ENCODE data around the gene TMEM272. TPM values are rescaled to one million over a fixed set of nuclear protein-coding genes. Genes with fewer than 3 reads are reported as not detected.

The TMEM272 gene
- total and polyA plus RNA-seq, 8 donors = 0.03 to 0.37 TPM; not detected in 6

- H3K4me3 ChIP-seq = no peak overlapping the region
- no peaks in the 10 kb centered on the region for H3K36me3 ChIP-seq
- peak overlapping the region in 1 of 5 donors; percentile 60 for H3K27ac ChIP-seq
- no peaks in the 10 kb centered on the region for H3K4me1 ChIP-seq
- H3K9me3 ChIP-seq = no peaks in the 10 kb centered on the region
- no peaks in the 10 kb centered on the region for H3K27me3 ChIP-seq
- no peak for TF ChIP-seq EP300 (IDR thresholded peaks at IDR 0.05)
- TF ChIP-seq POLR2A (IDR thresholded peaks at IDR 0.05) = no peak
- TF ChIP-seq POLR2AphosphoS5 (IDR thresholded peaks at IDR 0.05) = no peak
- no peak for TF ChIP-seq CTCF (IDR thresholded peaks at IDR 0.05)
- intact Hi-C loops (cut with DNase I; ENCODE audit: low total_unique reads) = no loop called here
- WGBS, 5 donors = 85 to 93% (median 90%) methylated on average over 8 of the region's 8 CpGs
- DNase-seq = no peak
These were observed 6.6 kb downstream of the TMEM272 start for GRCh38 chr13:51838240-51838846.

GRCh38 chr13:51837016-51837415 is 8.0 kb downstream of the TMEM272 start:
- Histone ChIP-seq H3K4me1 (peaks cover 0 to 3% (median 0%) of the 10 kb centered on the region in 4 donors), H3K27me3 (no peaks in the 10 kb centered on the region), H3K4me3 (no peak overlapping the region), H3K27ac (peak overlapping the region in 2 of 5 donors; percentile 54 to 60), H3K36me3 (no peaks in the 10 kb centered on the region), H3K9me3 (no peaks in the 10 kb centered on the region)
- TF ChIP-seq EP300 (IDR thresholded peaks at IDR 0.05) (no peak), POLR2AphosphoS5 (IDR thresholded peaks at IDR 0.05) (no peak), CTCF (IDR thresholded peaks at IDR 0.05) (no peak), POLR2A (IDR thresholded peaks at IDR 0.05) (no peak)
- no peak for DNase-seq
- WGBS, 5 donors = 88 to 95% (median 91%) methylated on average over 2 to 3 of the region's 3 CpGs
- intact Hi-C loops (cut with DNase I; ENCODE audit: low total_unique reads) = no loop called here

GRCh38 chr13:51834581-51835171 is 10.3 kb downstream of the TMEM272 start:
- no peak for TF ChIP-seq EP300 (IDR thresholded peaks at IDR 0.05)
- TF ChIP-seq POLR2A (IDR thresholded peaks at IDR 0.05) = no peak
- no peak for TF ChIP-seq CTCF (IDR thresholded peaks at IDR 0.05)
- TF ChIP-seq POLR2AphosphoS5 (IDR thresholded peaks at IDR 0.05) = no peak
- WGBS, 5 donors = 56 to 74% (median 59%) methylated on average over 7 of the region's 7 CpGs
- no peaks in the 10 kb centered on the region for H3K9me3 ChIP-seq
- no peaks in the 10 kb centered on the region for H3K27me3 ChIP-seq
- no peaks in the 10 kb centered on the region for H3K36me3 ChIP-seq
- intact Hi-C loops (cut with DNase I; ENCODE audit: low total_unique reads) = no loop called here
- peak in 1 of 2 donors; percentile 18 for DNase-seq
- H3K4me1 ChIP-seq = peaks cover 0 to 4% (median 0%) of the 10 kb centered on the region in 4 donors
- H3K27ac ChIP-seq = no peak overlapping the region
- H3K4me3 ChIP-seq = no peak overlapping the region

DNA sequence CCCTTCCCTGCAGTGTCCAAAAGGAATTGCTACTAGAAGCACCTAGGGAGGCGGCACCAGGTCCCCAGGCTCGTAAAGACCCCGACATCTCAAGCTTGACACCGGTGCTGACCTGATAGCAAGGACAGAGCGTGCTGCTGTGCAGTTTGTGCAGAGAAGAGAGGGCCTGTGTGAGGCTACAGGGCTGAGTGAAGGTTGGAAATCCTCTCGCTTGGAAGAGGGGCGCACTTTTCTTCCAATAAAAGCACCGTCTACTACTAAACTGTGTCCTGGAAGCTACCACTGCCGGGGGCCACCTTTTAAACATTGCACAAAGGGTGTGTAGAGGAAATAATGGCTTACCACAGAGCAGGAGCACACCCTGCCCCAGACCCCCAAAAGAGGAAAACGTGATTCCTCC is 11.0 kb downstream of the TMEM272 start:
- intact Hi-C loops (cut with DNase I; ENCODE audit: low total_unique reads) = no loop called here
- H3K9me3 ChIP-seq = no peaks in the 10 kb centered on the region
- TF ChIP-seq POLR2AphosphoS5 (IDR thresholded peaks at IDR 0.05) = no peak
- no peak for TF ChIP-seq POLR2A (IDR thresholded peaks at IDR 0.05)
- no peaks in the 10 kb centered on the region for H3K36me3 ChIP-seq
- H3K4me1 ChIP-seq = peaks cover 0 to 4% (median 0%) of the 10 kb centered on the region in 4 donors
- H3K27ac ChIP-seq = no peak overlapping the region
- no peak overlapping the region for H3K4me3 ChIP-seq
- 79 to 89% (median 84%) methylated on average over 10 of the region's 10 CpGs for WGBS, 5 donors
- no peaks in the 10 kb centered on the region for H3K27me3 ChIP-seq
- no peak for DNase-seq

Measured in stomach (tissue), 9 donors.